HK-2 (cell line): ENCODE results near the gene SORCS2.

Experiments
- DNase-seq: peaks from one replicate; pipeline ENCODE4 v3.0.0-alpha.2; 2018; ENCODE audit not compliant: unreplicated experiment

Gene SORCS2

GRCh38 chr4:7374571-7374970 is 182.2 kb downstream of the SORCS2 start:
- no peak for DNase-seq

- no peak for DNase-seq
Observed at GRCh38 chr4:7375427-7375826, 183.1 kb downstream of the SORCS2 start.

- no peak for DNase-seq
Observed at GRCh38 chr4:7377223-7377865, 185.0 kb downstream of the SORCS2 start.

DNA sequence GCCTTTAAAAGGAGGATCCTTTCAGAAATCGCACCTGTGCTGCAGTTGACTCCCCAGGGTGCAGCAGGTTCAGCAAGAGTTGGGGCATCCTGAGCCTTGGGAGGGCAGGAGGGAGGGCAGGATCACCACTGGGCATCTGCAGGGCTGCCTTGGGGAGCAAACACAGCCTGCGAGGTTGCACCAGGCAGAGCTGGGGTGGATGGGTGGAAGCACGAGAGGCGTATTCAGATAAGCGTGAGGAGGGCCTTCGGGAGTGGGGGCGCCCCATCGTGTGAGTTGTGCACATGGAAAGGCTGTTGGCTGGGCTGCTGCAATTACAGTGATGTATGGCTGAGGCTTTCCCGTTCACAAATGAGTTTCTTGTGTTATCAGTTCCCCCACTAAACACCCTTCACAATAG is 186.8 kb downstream of the SORCS2 start:
- DNase-seq, result no peak

GRCh38 chr4:7379719-7380118 is 187.4 kb downstream of the SORCS2 start:
- DNase-seq, result no peak

GRCh38 chr4:7381221-7381889 is 189.0 kb downstream of the SORCS2 start:
- no peak for DNase-seq

DNA sequence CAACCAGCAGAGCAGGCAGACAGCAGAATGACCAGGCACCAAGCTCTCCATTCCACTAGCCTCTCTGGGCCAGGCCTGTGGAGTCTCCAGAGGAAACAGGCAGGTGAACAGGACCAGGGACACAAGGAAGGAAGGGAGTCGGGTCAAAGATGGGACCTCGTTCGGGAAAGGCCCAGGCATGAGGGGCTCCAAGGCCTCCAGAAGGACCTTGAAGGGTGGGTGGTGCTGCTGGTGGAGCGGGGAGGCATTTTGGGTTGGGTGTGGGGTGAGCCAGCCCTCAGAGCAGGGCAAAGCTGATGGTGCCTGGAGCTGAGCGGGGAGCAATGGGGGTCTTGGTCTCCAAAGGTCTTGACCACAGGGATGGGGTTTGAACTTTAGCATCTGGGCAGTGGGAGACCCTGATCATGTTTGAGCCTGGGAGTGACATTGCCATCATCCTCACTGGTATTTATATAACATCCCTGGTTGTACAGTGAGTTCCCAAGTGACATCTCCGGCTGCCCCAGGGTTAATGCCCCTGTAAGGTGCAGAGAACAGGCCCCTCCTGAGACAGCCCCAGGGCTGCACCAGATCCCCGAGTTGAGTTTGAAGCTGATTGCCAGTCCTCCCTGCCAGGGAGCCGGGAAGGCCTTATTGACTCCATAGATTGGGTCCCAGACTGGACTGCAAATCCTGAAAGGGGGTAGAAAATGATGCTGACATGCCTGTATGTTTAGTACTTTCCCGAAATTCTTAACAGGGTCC is 189.7 kb downstream of the SORCS2 start:
- no peak for DNase-seq

- no peak for DNase-seq
Observed at GRCh38 chr4:7382634-7383014, 190.3 kb downstream of the SORCS2 start.

DNA sequence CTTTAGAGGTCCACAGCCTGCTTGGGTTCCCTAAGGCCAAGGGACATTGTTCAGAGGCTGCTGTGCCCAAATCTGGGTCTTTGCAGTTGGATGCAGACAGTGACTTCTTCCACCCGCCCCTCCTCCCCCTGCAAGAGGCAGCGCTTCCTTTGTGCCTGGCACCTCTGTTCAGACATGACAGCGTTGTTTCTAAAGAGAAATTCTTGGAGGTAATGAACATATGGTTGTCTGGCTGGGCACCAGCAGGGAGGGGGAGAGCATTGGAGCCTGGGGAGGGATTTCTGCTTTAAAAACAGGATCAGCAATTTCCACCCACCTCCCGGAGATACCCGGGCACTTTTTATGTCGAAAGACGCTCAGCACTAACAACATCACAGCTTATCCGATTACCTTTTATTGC is 190.9 kb downstream of the SORCS2 start:
- no peak for DNase-seq

- no peak for DNase-seq
Observed at GRCh38 chr4:7384003-7384928, 191.9 kb downstream of the SORCS2 start.

DNA sequence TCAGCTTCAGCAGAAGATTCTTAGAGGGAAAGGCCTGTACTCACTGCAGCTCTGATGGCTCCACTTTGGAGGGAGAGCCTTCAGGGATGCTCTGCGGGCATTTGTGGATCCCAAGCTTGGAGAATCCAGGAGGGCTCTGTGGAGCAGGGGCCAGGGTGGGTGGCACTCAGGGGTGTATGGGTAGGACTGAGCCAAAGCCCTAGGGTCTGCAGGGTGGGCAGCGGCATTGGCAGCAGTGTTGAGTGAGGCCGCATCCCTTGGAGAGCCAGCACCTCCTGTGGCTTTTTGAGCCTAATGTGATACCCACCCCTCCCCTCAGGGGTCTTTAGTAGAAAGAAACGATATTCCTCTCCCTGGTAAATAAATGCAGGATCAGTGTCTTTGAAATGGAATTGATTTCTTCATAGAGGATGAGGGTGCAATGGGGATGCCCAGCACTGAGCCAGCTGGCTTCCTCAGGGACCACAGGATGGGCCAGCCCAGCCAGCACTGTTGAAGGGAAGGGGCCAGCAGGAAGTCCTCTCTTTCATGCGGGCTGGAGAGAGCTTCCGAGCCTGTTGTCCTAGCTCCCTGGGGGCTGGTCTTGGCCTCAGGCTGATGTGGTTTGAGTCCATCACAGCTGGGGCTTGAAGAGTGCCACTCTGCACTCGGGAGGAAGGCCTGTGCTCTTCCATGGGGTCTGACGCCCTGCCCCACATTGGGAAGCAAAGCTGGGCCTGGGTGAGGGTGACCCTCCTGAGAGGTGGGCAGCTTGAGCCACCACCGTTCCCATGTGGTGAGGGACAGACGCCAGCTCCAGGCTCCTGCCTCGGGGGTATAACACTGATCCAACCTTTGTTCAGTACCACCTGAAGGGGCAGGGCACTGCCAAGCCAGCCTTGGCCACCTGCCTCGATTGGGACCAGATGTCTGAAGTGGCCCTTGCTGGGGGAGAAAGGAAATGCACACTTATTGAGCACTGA is 192.9 kb downstream of the SORCS2 start:
- no peak for DNase-seq

DNA sequence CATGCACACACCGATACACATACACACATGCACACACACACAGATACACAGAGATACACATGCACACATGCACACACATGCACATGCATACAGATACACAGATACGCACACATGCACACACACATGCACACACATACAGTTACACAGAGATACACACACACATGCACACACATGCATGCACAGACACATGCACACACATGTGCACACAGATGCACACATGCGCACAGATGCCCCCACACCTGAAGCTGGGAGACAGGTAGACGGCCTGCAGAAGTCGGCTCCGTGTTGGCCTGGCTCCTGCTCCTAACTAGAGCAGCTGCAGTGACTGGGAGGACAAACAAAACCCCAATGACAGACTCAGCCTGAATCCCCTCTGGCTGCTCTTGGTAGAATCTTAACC is 195.6 kb downstream of the SORCS2 start:
- no peak for DNase-seq

DNA sequence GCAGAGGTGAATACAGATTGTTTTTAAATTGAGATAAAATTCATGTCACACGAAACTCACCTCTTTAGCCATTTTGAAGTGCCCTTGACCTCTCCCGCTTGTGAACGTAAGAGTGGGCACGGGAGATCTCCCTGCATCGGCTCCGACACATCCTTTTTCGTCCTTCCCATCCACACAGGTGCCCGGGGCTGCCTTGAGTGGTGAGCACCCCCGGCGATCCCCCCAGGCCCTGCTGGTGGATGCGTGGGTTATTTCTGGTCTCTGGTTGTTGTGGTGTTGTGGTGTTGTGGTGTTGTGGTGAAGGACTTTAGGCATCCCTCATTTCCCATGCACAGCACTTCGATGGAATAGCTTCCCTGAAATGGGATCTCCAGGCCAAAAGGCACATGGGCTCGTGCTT is 196.3 kb downstream of the SORCS2 start:
- no peak for DNase-seq

DNA sequence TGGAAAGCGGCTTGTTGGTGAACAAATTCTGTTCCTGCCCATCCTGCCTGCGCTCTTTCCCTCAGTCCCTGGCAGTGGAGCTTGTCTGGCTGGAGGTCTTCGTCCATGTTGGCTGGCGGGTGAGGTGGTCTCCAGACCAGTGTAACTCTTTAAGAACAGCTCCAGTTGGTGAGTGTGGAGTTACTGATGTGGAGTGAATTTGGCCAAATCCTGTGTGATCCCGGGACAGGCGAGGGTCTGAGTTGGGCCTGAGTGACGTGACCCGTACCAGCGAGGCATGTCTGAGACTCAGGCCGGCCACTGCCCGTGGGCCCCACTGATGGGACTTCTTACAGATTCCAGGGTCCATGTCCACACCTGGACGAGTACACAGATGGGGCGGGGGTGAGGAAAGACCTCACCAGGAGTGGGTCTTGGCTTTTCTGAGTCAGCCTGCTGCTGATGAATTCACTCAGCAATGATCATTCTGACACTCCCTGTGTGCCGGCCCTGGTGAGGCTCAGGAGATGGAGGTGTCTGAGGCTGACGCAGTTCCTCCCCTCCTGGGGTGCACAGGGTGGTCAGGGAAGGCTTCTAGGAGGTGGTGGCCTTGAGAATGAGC is 196.9 kb downstream of the SORCS2 start:
- no peak for DNase-seq

DNA sequence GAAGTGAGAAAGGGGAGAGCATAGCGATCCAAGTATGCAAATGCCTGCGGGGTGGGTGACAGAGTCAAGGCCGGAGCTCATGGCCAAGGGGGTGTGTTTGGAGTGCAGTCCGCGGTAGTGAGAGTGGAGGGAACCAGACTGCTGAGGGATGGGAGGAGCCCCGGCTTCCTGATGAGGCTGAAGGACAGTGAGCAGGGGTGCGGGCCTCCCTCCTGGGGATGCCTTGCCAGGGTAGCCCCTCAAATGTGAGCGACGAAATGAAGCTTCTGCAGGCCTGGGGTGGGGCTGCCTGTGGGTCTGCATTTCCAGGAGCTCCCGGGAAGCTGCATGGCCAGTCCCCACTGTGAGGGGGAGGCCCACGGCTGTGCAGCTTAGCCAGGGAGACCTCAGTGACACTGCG is 197.4 kb downstream of the SORCS2 start:
- no peak for DNase-seq

- no peak for DNase-seq
Observed at GRCh38 chr4:7390336-7390735, 198.0 kb downstream of the SORCS2 start.

DNA sequence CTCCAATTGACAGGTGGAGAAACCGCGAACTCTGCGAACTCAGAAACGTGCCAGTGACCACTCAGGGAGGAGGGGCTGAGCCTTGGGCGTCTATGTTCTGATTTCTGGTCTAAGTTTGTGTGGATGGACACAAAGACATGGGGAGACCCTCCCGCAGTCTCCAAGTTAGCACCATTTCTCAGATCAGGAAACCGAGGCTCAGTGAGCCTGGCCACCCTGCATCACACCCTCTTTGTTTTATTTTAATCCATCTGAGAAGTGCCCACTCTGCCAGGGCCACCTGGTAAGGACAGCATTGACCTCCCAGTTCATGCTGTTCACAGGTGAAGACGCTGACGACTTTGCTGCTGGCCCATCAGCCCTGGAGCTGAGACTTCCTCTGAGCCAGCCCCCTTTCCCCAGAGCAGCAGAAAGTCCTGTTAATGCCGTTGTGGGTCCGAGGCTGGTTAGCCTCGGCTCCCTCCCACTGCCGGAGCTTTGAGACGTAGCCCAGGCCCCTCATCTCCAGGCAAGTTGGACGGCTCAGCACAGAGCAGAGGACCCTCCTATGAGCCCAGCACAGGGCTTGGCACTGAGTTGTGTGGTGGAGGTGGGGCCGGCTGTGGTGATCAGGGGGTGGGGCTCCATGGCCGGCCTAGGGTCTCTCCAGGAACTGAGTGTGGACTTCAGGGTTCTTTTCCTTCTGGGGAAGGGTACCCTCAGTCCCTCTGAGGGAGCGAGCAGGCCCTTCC is 198.7 kb downstream of the SORCS2 start:
- DNase-seq, result no peak

GRCh38 chr4:7391637-7392437 is 199.5 kb downstream of the SORCS2 start:
- no peak for DNase-seq
